Duodenal mucosa (tissue), 2 donors: ENCODE data around the gene CHRNA9.
A peak's percentile ranks its signal among the peaks of the same experiment; 100 is the strongest.

ENCODE experiments used
- H3K27ac ChIP-seq: one replicate; pipeline ENCODE4 v1.7.0; 2013; ENCODE audit warnings: low read depth, low read length
- H3K27me3 ChIP-seq, 2 donors: one replicate each; pipeline ENCODE4 v1.7.0; 2013; ENCODE audit warnings: low read length in 2 of 2, control low read depth in 1 of 2; ENCODE audit not compliant: insufficient read depth in 2 of 2, control insufficient read depth in 1 of 2
- H3K36me3 ChIP-seq, 2 donors: one replicate each; pipeline ENCODE4 v1.7.0; 2013; ENCODE audit warnings: low read length in 2 of 2, control low read depth in 1 of 2; ENCODE audit not compliant: insufficient read depth in 2 of 2, control insufficient read depth in 1 of 2
- H3K4me1 ChIP-seq, 2 donors: one replicate each; pipeline ENCODE4 v1.7.0; 2013; ENCODE audit warnings: low read length in 2 of 2, control low read depth in 1 of 2; ENCODE audit not compliant: insufficient read depth in 2 of 2, control insufficient read depth in 1 of 2
- H3K4me3 ChIP-seq, 2 donors: one replicate each; pipeline ENCODE4 v1.7.0; 2013; ENCODE audit warnings: low read length in 2 of 2, low read depth in 1 of 2
- H3K9ac ChIP-seq, 2 donors: one replicate each; pipeline ENCODE4 v1.7.0; 2013; ENCODE audit warnings: low read length in 2 of 2, low read depth in 1 of 2
- H3K9me3 ChIP-seq, 2 donors: one replicate each; pipeline ENCODE4 v1.7.0; 2013; ENCODE audit warnings: low read length in 2 of 2, control low read depth in 1 of 2; ENCODE audit not compliant: control insufficient read depth in 1 of 2

Gene CHRNA9

GRCh38 chr4:40299811-40300292 is 35.3 kb upstream of the CHRNA9 start:
- no peak overlapping the region for H3K27ac ChIP-seq
- no peaks in the 10 kb centered on the region for H3K36me3 ChIP-seq
- H3K9ac ChIP-seq = no peak overlapping the region
- H3K4me3 ChIP-seq = no peak overlapping the region
- H3K4me1 ChIP-seq = peaks cover 0 to 5% of the 10 kb centered on the region in 2 donors
- H3K9me3 ChIP-seq = peaks cover 6% of the 10 kb centered on the region in 2 donors
- no peaks in the 10 kb centered on the region for H3K27me3 ChIP-seq

GRCh38 chr4:40300371-40301162 is 34.6 kb upstream of the CHRNA9 start:
- no peak overlapping the region for H3K27ac ChIP-seq
- H3K9ac ChIP-seq = no peak overlapping the region
- no peak overlapping the region for H3K4me3 ChIP-seq
- no peaks in the 10 kb centered on the region for H3K36me3 ChIP-seq
- H3K4me1 ChIP-seq = peaks cover 0 to 6% of the 10 kb centered on the region in 2 donors
- H3K9me3 ChIP-seq = no peaks in the 10 kb centered on the region
- no peaks in the 10 kb centered on the region for H3K27me3 ChIP-seq

GRCh38 chr4:40301603-40302002 is 33.5 kb upstream of the CHRNA9 start:
- no peak overlapping the region for H3K27ac ChIP-seq
- no peak overlapping the region for H3K9ac ChIP-seq
- peaks cover 4 to 17% of the 10 kb centered on the region in 2 donors for H3K4me1 ChIP-seq
- H3K27me3 ChIP-seq = no peaks in the 10 kb centered on the region
- H3K9me3 ChIP-seq = no peaks in the 10 kb centered on the region
- H3K4me3 ChIP-seq = no peak overlapping the region
- no peaks in the 10 kb centered on the region for H3K36me3 ChIP-seq

GRCh38 chr4:40303751-40304150 is 31.4 kb upstream of the CHRNA9 start:
- Histone ChIP-seq H3K4me3 (no peak overlapping the region), H3K9ac (no peak overlapping the region), H3K27ac (no peak overlapping the region), H3K36me3 (no peaks in the 10 kb centered on the region), H3K27me3 (no peaks in the 10 kb centered on the region), H3K4me1 (peaks cover 8 to 26% of the 10 kb centered on the region in 2 donors), H3K9me3 (no peaks in the 10 kb centered on the region)

GRCh38 chr4:40305328-40306170 is 29.6 kb upstream of the CHRNA9 start:
- H3K27ac ChIP-seq = no peak overlapping the region

GRCh38 chr4:40306226-40306625 is 28.9 kb upstream of the CHRNA9 start:
- Histone ChIP-seq H3K4me1 (peaks cover 12 to 26% of the 10 kb centered on the region in 2 donors), H3K4me3 (no peak overlapping the region), H3K9ac (no peak overlapping the region), H3K27ac (no peak overlapping the region), H3K27me3 (no peaks in the 10 kb centered on the region), H3K9me3 (no peaks in the 10 kb centered on the region), H3K36me3 (no peaks in the 10 kb centered on the region)

More at GRCh38 chr4:40305328-40306170, 29.6 kb upstream of the CHRNA9 start:
- Histone ChIP-seq H3K4me1 (peaks cover 12 to 26% of the 10 kb centered on the region in 2 donors), H3K4me3 (no peak overlapping the region), H3K9me3 (no peaks in the 10 kb centered on the region), H3K9ac (no peak overlapping the region), H3K27me3 (no peaks in the 10 kb centered on the region), H3K36me3 (no peaks in the 10 kb centered on the region)

- no peak overlapping the region for H3K4me3 ChIP-seq
- H3K36me3 ChIP-seq = no peaks in the 10 kb centered on the region
- H3K27ac ChIP-seq = no peak overlapping the region
- no peaks in the 10 kb centered on the region for H3K9me3 ChIP-seq
- no peak overlapping the region for H3K9ac ChIP-seq
- H3K27me3 ChIP-seq = no peaks in the 10 kb centered on the region
- H3K4me1 ChIP-seq = peaks cover 12 to 26% of the 10 kb centered on the region in 2 donors
These were observed 28.2 kb upstream of the CHRNA9 start for GRCh38 chr4:40306976-40307375.

- Histone ChIP-seq H3K27ac (no peak overlapping the region), H3K9me3 (no peaks in the 10 kb centered on the region)
These were observed 27.3 kb upstream of the CHRNA9 start for GRCh38 chr4:40307627-40308497.

GRCh38 chr4:40308528-40309122 is 26.5 kb upstream of the CHRNA9 start:
- Histone ChIP-seq H3K36me3 (no peaks in the 10 kb centered on the region), H3K9ac (no peak overlapping the region), H3K4me1 (peaks cover 12 to 21% of the 10 kb centered on the region in 2 donors), H3K27me3 (no peaks in the 10 kb centered on the region), H3K27ac (no peak overlapping the region), H3K4me3 (no peak overlapping the region), H3K9me3 (no peaks in the 10 kb centered on the region)

More at GRCh38 chr4:40307627-40308497, 27.3 kb upstream of the CHRNA9 start:
- H3K36me3 ChIP-seq = no peaks in the 10 kb centered on the region
- no peaks in the 10 kb centered on the region for H3K27me3 ChIP-seq
- peak overlapping the region in 1 of 2 donors; percentile 10 for H3K9ac ChIP-seq
- peaks cover 12 to 22% of the 10 kb centered on the region in 2 donors for H3K4me1 ChIP-seq
- peak overlapping the region in 1 of 2 donors; percentile 16 for H3K4me3 ChIP-seq
